Liver (tissue), 9 donors: ENCODE results near the gene MEN1. TPM values are rescaled to one million over a fixed set of nuclear protein-coding genes. Genes with fewer than 3 reads are reported as not detected.
A peak's percentile ranks its signal among the peaks of the same experiment; 100 is the strongest.

Experiments used
- DNase-seq: peaks from one replicate; pipeline ENCODE4 v3.0.0-alpha.2; 2017; ENCODE audit warnings: low spot score
- H3K27ac ChIP-seq, 2 donors: one replicate each; pipeline ENCODE4 v1.7.0; 2013; ENCODE audit warnings: inconsistent platforms in 2 of 2, low read length in 2 of 2, control low read depth in 1 of 2, low read depth in 1 of 2, mild to moderate bottlenecking in 1 of 2
- H3K27me3 ChIP-seq, 4 donors: one replicate each; pipeline versions ENCODE4 v1.6.1 to v1.7.0; 2013; ENCODE audit warnings: low read length in 3 of 4, inconsistent platforms in 1 of 4, mild to moderate bottlenecking in 1 of 4, moderate library complexity in 1 of 4; ENCODE audit not compliant: control insufficient read depth in 4 of 4, insufficient read depth in 4 of 4
- H3K36me3 ChIP-seq, 4 donors: one replicate each; pipeline versions ENCODE4 v1.6.1 to v1.7.0; 2013; ENCODE audit warnings: low read length in 3 of 4, mild to moderate bottlenecking in 3 of 4, low read depth in 1 of 4, moderate library complexity in 1 of 4; ENCODE audit not compliant: control insufficient read depth in 4 of 4, insufficient read depth in 3 of 4
- H3K4me1 ChIP-seq, 4 donors: one replicate each; pipeline versions ENCODE4 v1.6.1 to v1.7.0; 2013; ENCODE audit warnings: low read length in 3 of 4, mild to moderate bottlenecking in 3 of 4, moderate library complexity in 1 of 4; ENCODE audit not compliant: control insufficient read depth in 4 of 4, insufficient read depth in 4 of 4
- H3K4me3 ChIP-seq, 3 donors: one replicate each; pipeline versions ENCODE4 v1.6.1 to v1.7.0; 2013; ENCODE audit warnings: low read length in 3 of 3, control low read depth in 1 of 3, low read depth in 1 of 3, mild to moderate bottlenecking in 1 of 3
- H3K9ac ChIP-seq, 2 donors: one replicate each; pipeline ENCODE4 v1.7.0; 2013; ENCODE audit warnings: low read length in 2 of 2, mild to moderate bottlenecking in 2 of 2, moderate library complexity in 2 of 2, control low read depth in 1 of 2, low read depth in 1 of 2
- H3K9me3 ChIP-seq, 4 donors: one replicate each; pipeline versions ENCODE4 v1.6.1 to v1.7.0; 2013; ENCODE audit warnings: low read length in 3 of 4; ENCODE audit not compliant: control insufficient read depth in 4 of 4
- EGR1 ChIP-seq, 2 donors: IDR thresholded peaks; 2 replicates each; pipeline ENCODE4 v1.6.1; 2016 to 2018; ENCODE audit warnings: antibody characterized with exemption in 2 of 2, low read depth in 2 of 2
- FOXA1 ChIP-seq: IDR thresholded peaks from 2 replicates; pipeline ENCODE4 v1.6.1; 2016; ENCODE audit warnings: antibody characterized with exemption
- FOXA2 ChIP-seq: IDR thresholded peaks from 2 replicates; pipeline ENCODE4 v1.6.1; 2016; ENCODE audit warnings: antibody characterized with exemption
- GABPA ChIP-seq, 2 donors: IDR thresholded peaks in 1 of 2; conservative IDR thresholded peaks in 1 of 2; 2 replicates each; pipeline ENCODE4 v1.6.1; 2016; ENCODE audit warnings: antibody characterized with exemption in 2 of 2, mild to moderate bottlenecking in 1 of 2, moderate library complexity in 1 of 2
- HNF4A ChIP-seq, 2 donors: conservative IDR thresholded peaks; 2 replicates each; pipeline ENCODE4 v1.6.1; 2016; ENCODE audit warnings: antibody characterized with exemption in 2 of 2, mild to moderate bottlenecking in 2 of 2
- HNF4G ChIP-seq: IDR thresholded peaks from 2 replicates; pipeline ENCODE4 v1.6.1; 2016; ENCODE audit warnings: antibody characterized with exemption
- JUND ChIP-seq, 2 donors: IDR thresholded peaks; 2 replicates each; pipeline ENCODE4 v1.6.1; 2016; ENCODE audit warnings: antibody characterized with exemption in 2 of 2
- NR2F2 ChIP-seq: IDR thresholded peaks from 2 replicates; pipeline ENCODE4 v1.6.1; 2016; ENCODE audit warnings: antibody characterized with exemption
- RAD21 ChIP-seq, 2 donors: IDR thresholded peaks; 2 replicates each; pipeline ENCODE4 v1.6.1; 2016; ENCODE audit warnings: antibody characterized with exemption in 2 of 2, mild to moderate bottlenecking in 2 of 2
- REST ChIP-seq: IDR thresholded peaks from 2 replicates; pipeline ENCODE4 v1.6.1; 2016; ENCODE audit warnings: antibody characterized with exemption, mild to moderate bottlenecking
- RXRA ChIP-seq, 2 donors: IDR thresholded peaks; 2 replicates each; pipeline ENCODE4 v1.6.1; 2017 to 2018; ENCODE audit warnings: antibody characterized with exemption in 2 of 2, mild to moderate bottlenecking in 1 of 2
- SP1 ChIP-seq: IDR thresholded peaks from 2 replicates; pipeline ENCODE4 v1.6.1; 2018; ENCODE audit warnings: antibody characterized with exemption, mild to moderate bottlenecking
- TAF1 ChIP-seq: conservative IDR thresholded peaks from 2 replicates; pipeline ENCODE4 v1.6.1; 2016; ENCODE audit warnings: antibody characterized with exemption, mild to moderate bottlenecking
- YY1 ChIP-seq: IDR thresholded peaks from 2 replicates; pipeline ENCODE4 v1.6.1; 2016; ENCODE audit warnings: antibody characterized with exemption, mild to moderate bottlenecking
- WGBS: extraction: QIAGEN DNeasy Blood & Tissue Kit; methylation state at CpG from one replicate; pipeline ENCODE4 v1.1.7; 2013; 5-methylcytosine and 5-hydroxymethylcytosine counted together
- polyA plus RNA-seq, 2 donors: library from polyadenylated mRNA; stranded (reverse) in 1 of 2; unstranded in 1 of 2; fragments of 200-250 nt in 1 of 2; fragments of >200 nt in 1 of 2; fragmentation: Nextera tagmentation in 1 of 2; extraction: Ambion mirVana in 1 of 2; gene quantifications; one replicate each; pipeline versions ENCODE4 v1.2.1 to v1.2.3, GENCODE V29; 2013 to 2015
- total RNA-seq, 2 donors: library from RNA; depleted of rRNA; stranded (reverse); fragments of >200 nt; gene quantifications; one replicate each; pipeline ENCODE4 v1.2.3, GENCODE V29; 2014
- TF ChIP-seq, protein P1 (sequence below): IDR thresholded peaks from 2 replicates; pipeline ENCODE4 v1.6.1; 2016; ENCODE audit warnings: antibody characterized with exemption
- TF ChIP-seq, protein P2 (sequence below): fragments of 150-350 bp; IDR thresholded peaks from 2 replicates; pipeline ENCODE4 v1.5.1; 2017; ENCODE audit warnings: improper control_type of control experiment, low read depth, low read length; ENCODE audit not compliant: missing input control
- TF ChIP-seq, protein P3 (sequence below): IDR thresholded peaks from 2 replicates; pipeline ENCODE4 v1.6.1; 2016; ENCODE audit warnings: antibody characterized with exemption
- TF ChIP-seq, protein P4 (sequence below): IDR thresholded peaks from 2 replicates; pipeline ENCODE4 v1.6.1; 2016; ENCODE audit warnings: antibody characterized with exemption
- donor health status: healthy.
- donor health status: healthy.
- donor health status: healthy.
- donor health status: healthy.
- donor health status: healthy.

The MEN1 gene
- total and polyA plus RNA-seq, 4 donors, result 9.0 to 15.1 (median 13.4) TPM

- Histone ChIP-seq H3K4me3 (peak overlapping the region in 2 of 3 donors; percentile 35 to 67), H3K27me3 (no peaks in the 10 kb centered on the region), H3K27ac (peak overlapping the region; percentile 37 to 45), H3K36me3 (peaks cover 3 to 22% (median 7%) of the 10 kb centered on the region in 4 donors), H3K4me1 (peaks cover 3 to 18% (median 10%) of the 10 kb centered on the region in 4 donors), H3K9ac (no peak overlapping the region), H3K9me3 (no peaks in the 10 kb centered on the region)
- TF ChIP-seq, protein P1, sequence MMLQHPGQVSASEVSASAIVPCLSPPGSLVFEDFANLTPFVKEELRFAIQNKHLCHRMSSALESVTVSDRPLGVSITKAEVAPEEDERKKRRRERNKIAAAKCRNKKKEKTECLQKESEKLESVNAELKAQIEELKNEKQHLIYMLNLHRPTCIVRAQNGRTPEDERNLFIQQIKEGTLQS, result no peak
- TF ChIP-seq FOXA1, result no peak
- TF ChIP-seq EGR1 (IDR thresholded peaks at IDR 0.05; ENCODE audit: low read depth in 2 of 2), result no peak
- DNase-seq, result no peak
- 20% methylated on average over 54 of the region's 54 CpGs for WGBS
These were observed 7.8 kb downstream of the MEN1 start for GRCh38 chr11:64802370-64803157.

GRCh38 chr11:64801561-64802369, 8.6 kb downstream of the MEN1 start:
- no peak overlapping the region for H3K9ac ChIP-seq

More at GRCh38 chr11:64801561-64802369, 8.6 kb downstream of the MEN1 start:
- Histone ChIP-seq H3K27ac (peak overlapping the region; percentile 38 to 59), H3K4me3 (peak overlapping the region in 1 of 3 donors; percentile 67), H3K36me3 (peaks cover 3 to 18% (median 7%) of the 10 kb centered on the region in 4 donors), H3K4me1 (peaks cover 3 to 18% (median 10%) of the 10 kb centered on the region in 4 donors), H3K9me3 (no peaks in the 10 kb centered on the region), H3K27me3 (no peaks in the 10 kb centered on the region)
- TF ChIP-seq FOXA1 (no peak), HNF4A (conservative IDR thresholded peaks at IDR 0.05) (no peak), EGR1 (IDR thresholded peaks at IDR 0.05; ENCODE audit: low read depth in 2 of 2) (no peak), SP1 (no peak), YY1 (no peak), TAF1 (no peak), RAD21 (IDR thresholded peaks at IDR 0.05) (no peak), GABPA (IDR thresholded peaks at IDR 0.05 in 1 of 2, conservative IDR thresholded peaks at IDR 0.05 in 1 of 2) (no peak), JUND (IDR thresholded peaks at IDR 0.05) (no peak), REST (no peak), HNF4G (no peak), FOXA2 (no peak), NR2F2 (no peak), RXRA (IDR thresholded peaks at IDR 0.05) (no peak)
- TF ChIP-seq, protein P2, sequence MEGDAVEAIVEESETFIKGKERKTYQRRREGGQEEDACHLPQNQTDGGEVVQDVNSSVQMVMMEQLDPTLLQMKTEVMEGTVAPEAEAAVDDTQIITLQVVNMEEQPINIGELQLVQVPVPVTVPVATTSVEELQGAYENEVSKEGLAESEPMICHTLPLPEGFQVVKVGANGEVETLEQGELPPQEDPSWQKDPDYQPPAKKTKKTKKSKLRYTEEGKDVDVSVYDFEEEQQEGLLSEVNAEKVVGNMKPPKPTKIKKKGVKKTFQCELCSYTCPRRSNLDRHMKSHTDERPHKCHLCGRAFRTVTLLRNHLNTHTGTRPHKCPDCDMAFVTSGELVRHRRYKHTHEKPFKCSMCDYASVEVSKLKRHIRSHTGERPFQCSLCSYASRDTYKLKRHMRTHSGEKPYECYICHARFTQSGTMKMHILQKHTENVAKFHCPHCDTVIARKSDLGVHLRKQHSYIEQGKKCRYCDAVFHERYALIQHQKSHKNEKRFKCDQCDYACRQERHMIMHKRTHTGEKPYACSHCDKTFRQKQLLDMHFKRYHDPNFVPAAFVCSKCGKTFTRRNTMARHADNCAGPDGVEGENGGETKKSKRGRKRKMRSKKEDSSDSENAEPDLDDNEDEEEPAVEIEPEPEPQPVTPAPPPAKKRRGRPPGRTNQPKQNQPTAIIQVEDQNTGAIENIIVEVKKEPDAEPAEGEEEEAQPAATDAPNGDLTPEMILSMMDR, result no peak
- TF ChIP-seq, protein P3, sequence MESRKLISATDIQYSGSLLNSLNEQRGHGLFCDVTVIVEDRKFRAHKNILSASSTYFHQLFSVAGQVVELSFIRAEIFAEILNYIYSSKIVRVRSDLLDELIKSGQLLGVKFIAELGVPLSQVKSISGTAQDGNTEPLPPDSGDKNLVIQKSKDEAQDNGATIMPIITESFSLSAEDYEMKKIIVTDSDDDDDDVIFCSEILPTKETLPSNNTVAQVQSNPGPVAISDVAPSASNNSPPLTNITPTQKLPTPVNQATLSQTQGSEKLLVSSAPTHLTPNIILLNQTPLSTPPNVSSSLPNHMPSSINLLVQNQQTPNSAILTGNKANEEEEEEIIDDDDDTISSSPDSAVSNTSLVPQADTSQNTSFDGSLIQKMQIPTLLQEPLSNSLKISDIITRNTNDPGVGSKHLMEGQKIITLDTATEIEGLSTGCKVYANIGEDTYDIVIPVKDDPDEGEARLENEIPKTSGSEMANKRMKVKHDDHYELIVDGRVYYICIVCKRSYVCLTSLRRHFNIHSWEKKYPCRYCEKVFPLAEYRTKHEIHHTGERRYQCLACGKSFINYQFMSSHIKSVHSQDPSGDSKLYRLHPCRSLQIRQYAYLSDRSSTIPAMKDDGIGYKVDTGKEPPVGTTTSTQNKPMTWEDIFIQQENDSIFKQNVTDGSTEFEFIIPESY, result no peak
- TF ChIP-seq, protein P4, sequence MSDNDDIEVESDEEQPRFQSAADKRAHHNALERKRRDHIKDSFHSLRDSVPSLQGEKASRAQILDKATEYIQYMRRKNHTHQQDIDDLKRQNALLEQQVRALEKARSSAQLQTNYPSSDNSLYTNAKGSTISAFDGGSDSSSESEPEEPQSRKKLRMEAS, result no peak
- TF ChIP-seq, protein P1, result no peak
- WGBS, result 64% methylated on average over 13 of the region's 13 CpGs
- DNase-seq, result no peak
